ENCODE results near the gene ME2.

DNA sequence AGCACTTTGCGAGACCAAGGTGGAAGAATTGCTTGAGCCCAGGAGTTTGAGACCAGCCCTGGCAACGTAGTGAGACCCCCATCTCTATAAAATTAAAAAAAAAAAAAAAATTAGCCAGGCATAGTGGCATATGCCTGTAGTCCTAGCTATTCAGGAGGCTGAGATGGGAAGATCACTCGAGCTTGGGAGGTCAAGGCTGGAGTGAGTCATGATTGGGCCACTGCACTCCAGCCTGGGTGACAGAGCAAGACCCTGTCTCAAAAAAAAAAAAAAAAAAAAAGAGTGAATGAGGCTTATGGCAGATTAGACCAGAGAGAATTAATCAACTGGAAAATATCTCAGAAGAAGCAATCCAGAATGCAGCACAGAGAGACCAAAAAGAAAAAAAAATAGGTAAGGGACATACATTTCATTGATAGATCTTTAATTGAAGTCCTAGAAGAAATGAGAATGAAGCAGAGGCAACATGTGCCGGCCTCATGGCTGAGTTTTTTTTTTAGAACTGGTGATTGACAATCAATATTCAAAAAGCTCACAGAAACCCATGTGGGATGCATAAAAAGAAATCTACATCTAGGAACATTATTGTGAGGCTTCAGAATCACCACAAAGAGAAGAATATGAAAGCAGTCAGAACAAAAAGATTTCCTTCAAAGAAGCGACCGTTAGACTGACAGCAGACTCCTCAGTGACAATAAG is 56.7 kb downstream of the ME2 start:
- TF ChIP-seq GATA2 (CRISPR knock-in tag; IDR thresholded peaks at IDR 0.05), result no peak
- TF ChIP-seq ZFP36 (IDR thresholded peaks at IDR 0.05; ENCODE audit: low read depth, low read length, partially characterized antibody), result no peak
- TF ChIP-seq RFX7 (CRISPR knock-in tag; IDR thresholded peaks at IDR 0.05), result no peak
- no peak for TF ChIP-seq ZC3H4 (CRISPR knock-in tag; IDR thresholded peaks at IDR 0.05; ENCODE audit: borderline replicate concordance)
- no peak for TF ChIP-seq POLR3A (IDR thresholded peaks at IDR 0.05; ENCODE audit: borderline replicate concordance, extremely low read depth, insufficient read depth, insufficient read length)

Measured in K562 (cell line).